GM19455 (cell line): Measurements from ENCODE around the gene PHTF2.
"Not testable (repeated sequence)": the region's sequence is repeated elsewhere in the genome, so short reads cannot be mapped to it uniquely, and the experiment has no call there.

Experiments used
- ATAC-seq: cut with Tn5 transposase; IDR thresholded peaks from one replicate; pipeline ENCODE4 v1.9.1; 2021; ENCODE audit not compliant: unreplicated experiment

Gene PHTF2

DNA sequence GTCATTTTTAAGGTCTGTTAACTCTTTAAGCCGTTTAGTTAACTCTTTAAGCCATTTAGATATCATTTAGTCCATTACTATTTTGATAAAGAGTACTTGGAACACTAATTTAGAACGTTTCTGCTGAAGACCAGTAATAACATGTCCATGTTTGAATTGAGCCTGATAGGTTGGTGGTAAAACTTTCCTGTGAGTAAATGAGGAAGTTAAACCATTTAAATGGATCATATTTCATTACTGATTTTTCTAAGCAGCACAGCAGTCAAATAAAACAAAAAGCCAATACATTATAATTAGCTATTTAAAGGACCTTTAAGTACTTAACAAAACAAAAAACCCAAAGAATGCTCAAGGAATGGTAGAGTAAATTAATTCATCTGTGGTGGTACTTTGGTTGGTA lies 29.4 kb downstream of the PHTF2 start:
- ATAC-seq: no peak

DNA sequence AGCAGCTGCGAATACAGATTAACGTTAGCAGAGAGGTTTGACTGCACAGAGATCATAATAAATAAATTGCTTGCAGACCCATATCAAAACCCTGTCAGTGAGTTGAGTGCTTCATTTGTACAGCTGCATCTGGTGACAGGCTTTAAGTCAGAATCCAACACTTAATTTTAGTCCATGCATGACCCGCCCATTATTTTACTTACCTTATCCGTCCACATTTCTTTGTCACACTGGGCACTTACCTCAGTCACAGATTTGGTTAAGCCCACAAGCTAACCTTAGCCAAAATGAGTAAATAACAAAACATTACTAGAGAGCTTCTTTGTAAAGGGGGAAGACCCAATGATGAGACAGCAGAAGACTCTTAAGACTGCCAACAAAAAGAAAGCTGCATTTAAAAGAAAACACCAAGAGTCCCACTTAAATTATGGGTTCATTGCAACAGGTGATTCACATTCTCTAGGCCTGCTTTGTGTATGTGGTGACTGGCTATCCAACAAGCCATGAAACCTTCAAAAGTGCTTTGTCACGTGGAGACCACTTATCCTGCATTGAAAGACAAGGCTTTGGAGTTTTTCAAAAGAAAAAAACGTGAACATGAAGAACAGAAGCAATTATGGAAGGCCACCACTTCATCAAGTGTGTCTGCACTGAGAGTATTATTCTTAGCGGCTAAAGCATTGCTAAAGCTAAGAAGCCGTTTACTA lies 32.2 kb downstream of the PHTF2 start:
- ATAC-seq: no peak

DNA sequence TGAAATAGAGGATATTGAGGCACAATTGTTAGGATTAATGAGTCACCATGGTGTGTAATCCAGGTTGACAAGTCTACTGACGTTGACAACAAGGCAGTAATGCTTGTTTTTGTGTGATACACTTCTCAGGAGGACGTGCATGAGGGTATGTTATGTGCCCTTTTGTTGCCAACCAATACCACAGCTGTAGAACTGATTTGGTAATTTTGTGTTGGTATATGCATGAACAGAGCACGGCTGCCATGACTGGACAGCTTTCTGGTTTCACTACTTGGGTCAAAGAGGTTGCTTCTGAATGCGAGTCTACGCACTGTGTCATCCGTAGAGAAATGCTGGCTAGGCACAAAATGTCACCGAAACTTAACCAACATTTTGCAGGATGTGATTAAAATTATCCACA lies 32.9 kb downstream of the PHTF2 start:
- no peak for ATAC-seq

DNA sequence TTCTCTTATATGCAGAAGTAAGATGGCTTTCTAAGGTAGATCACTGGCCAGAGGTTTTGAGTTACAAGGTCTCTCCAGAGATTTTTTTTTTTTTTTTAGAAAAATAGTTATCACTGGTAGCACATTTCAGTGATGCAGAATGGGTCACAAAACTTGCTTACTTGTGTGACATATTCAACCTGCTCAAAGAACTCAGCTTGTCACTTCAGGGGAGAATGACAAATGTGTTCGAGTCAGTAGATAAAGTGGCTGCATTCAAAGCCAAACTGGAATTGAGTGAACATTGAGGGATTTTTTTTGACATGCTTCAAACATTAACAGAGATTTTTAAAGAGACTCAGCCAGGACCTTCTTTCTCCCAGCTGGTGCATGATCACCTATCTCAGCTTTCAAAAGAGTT lies 33.4 kb downstream of the PHTF2 start:
- ATAC-seq: no peak

DNA sequence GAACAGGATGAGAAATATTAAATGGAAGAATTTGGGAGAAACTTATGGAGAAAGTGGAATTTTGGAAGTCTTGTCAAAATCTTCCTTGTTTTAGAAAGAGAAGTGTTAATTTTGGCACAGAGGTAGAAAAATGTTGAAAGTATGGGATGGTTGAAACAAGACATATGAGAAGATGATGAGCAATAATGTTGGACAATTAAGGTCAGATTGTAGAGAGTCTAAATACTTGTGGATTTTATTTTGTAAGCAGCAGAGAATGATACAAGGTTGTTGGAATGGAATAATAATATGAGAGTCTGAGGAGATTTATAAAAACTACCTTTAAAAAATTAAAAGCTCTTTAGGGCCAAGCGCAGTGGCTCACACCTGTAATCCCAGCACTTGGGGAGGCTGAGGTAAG lies 34.6 kb downstream of the PHTF2 start:
- no peak for ATAC-seq

DNA sequence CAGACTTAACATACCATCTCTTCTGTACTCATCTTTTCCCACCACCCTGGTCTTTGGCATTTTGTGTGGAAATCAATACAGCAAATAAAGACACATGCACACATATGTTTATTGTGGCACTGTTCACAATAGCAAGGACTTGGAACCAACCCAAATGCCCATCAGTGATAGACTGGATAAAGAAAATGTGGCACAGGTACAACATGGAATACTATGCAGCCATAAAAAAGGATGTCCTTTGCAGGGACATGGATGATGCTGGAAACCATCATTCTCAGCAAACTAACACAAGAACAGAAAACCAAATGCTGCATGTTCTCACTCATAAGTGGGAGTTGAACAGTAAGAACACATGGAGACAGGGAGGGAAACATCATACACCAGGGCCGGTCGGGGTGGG lies 37.9 kb downstream of the PHTF2 start:
- ATAC-seq: not testable (repeated sequence)

DNA sequence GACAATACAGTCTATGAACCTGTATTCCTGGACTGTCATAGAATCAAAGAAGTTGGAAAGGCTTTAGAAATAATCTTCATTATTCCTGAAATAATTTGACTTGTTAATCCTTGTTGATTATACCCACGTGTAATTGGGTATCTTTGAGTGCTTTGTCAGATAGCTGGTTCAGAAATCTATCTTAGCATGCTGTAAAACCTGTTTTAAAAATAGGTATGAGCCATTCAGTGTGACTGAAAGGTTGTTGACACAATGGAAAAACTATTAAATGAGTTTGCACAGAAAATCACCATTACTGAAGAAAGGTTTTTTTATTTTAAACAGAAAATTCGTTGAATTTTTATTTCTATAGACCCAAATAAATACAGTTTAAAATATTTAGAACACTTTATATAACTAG lies 38.7 kb downstream of the PHTF2 start:
- no peak for ATAC-seq

DNA sequence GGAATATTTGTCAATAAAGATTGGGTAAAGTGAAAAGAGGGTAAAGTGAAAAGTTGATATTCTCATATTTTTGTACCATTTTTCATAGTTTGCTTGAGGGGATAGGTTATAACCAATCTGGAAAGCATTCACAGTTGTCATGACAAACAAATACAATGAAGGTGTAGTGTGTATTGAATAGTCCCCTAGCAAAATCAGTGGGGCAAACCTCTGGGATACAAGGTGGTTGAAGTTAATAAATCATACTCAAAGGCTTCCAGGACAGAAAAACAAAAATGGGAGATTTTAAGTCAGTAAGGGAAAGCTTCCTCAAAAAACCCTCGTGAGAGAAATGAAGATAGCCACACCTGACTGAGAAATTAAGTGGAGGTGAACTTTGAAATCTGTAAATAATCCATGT lies 39.4 kb downstream of the PHTF2 start:
- no peak for ATAC-seq

DNA sequence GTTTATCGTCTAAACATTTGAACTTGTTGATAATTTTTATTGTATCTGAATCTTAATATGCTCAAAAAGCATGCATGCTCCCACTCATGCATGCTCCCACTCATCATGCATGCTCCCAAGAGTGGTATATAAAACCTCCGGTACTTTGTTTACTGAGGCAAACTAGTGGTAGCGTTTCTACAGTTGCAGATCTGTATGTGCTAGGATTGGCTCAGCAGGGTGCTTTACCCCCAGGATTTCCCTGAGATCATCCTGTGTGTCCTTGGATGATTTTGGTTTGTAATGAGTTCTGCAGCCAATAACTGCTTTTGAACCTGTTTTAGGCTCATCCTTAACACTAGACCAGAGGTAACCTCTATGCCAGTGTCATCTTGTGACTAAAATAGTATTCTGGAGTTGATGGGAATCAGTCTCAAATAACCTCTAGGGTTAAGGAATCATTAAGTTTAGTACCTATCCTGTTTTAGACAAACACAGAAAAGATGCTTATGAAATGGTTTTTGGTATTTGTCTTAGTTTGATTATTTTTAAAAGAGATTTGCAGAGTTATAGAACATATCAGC lies 40.4 kb downstream of the PHTF2 start:
- no peak for ATAC-seq

DNA sequence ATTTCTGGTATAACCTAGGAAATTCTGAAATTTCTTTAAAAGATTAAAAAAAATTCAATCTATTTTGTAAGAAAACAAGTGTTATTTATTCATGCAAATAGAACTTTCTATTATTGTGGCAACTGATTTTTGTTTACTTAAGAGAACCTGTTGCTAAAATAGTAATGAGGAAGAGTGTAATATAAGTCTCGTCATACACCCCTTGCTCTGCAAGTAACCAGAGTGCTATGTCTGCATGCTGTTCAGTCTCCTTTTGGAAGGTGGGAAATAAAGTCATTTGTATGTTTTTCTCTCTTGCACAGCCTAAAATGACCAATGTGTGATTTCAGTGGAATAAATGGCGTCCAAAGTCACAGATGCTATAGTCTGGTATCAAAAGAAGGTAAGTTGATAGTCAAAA lies 41.3 kb downstream of the PHTF2 start:
- no peak for ATAC-seq

DNA sequence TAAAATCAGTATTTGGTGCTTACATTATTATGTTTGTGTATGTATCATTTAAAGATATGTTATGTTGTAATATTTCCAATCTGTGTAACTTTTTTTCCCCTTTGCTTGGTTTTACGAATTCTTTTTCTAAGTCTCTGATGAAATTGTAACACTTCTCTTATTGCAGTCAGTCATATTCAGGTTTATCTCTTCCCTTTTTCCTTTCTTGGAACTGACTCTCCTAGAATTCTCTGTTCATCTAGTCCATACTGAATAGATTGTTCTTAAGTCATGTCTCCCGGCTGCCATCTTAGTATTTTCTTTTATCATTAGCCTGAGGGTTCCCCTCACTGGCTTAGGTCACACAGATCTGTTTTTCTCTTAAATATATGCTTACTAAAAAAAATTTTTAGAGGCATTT lies 44.6 kb downstream of the PHTF2 start:
- ATAC-seq: no peak

DNA sequence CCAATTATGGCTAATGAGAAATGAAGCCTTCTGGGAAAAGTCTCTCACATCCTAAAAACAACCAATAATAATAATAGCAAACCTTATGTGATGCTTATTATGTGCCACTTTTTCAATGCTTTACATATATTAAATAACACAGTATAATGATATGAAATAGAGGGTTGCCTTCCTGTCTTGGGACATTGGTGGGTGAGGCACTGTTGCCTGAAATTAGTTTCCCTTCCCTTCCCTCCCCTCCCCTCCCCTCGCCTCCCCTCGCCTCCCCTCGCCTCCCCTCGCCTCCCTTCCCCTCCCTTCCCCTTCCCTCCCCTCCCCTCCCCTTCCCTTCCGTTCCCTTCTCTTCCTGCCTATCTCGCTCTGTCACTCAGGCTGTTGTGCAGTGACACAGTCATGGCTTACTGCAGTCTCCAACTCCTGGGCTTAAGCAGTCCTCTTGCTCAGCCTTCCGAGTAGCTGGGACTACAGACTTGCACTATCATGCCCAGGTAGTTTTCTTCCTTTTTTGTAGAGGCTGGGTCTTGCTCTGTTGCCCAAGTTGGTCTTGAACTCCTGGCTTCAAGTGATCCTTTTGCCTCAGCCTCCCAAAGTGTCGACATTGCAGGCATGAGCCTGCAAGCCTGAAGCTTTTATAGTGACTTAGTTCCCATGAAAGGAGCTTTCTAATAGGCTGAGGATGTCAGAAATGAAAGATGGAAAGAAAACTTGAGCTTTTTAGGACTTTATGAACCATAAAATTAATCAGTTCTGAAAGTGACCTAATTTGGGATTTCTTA lies 47.9 kb downstream of the PHTF2 start:
- no peak for ATAC-seq

DNA sequence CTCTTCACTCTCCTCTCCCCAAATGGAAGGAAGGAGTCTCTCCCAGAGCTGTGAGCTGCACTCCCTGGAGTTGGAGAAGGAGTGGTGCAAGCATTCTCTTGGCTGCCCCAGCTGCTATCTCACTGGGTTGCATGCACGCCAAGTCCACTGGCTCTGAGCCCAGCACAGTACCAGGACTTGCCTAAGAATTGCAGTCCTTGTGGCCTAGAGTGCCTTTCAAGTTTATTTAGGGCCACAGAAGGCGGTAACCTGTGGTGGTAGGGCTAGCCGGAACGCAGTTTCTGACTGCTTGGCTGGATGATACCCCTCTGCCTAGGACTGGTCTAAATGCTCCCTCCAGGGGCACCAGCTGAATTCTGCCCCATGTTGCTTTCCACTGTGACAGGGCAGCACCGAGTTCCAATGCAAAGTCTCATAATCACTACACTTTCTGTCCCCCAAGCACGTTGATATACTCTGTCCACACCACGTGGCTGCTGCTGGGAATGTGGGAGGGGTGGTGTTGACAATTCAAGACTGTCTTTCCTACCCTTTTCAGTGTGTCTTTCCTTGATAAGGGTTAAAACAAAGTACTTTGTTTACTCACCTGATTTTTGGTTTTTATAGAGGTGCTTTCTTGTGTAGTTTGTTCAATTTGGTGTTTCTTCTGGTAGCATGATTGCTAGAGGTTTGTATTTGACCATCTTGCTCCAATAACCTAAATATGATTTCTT lies 57.0 kb downstream of the PHTF2 start:
- ATAC-seq: no peak

DNA sequence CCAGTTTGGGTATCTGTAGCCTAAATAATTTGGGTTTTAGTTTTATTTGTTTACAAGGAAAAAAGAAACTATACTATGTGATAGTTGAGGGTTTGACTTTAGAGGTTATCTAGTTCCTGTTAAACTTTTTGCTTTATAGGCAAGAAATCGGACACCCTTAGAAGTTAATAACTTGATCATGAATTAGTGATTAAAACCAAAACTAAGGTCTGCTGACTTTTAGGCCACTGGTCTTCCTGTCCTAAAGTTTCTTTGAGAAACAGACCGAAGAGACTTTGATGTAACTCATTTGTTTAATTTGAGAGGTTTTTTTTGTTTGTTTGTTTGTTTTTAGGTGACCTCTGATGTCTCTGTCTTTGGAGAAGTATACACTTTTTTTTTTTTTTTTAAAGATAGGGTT lies 59.7 kb downstream of the PHTF2 start:
- ATAC-seq: peak; percentile 44

DNA sequence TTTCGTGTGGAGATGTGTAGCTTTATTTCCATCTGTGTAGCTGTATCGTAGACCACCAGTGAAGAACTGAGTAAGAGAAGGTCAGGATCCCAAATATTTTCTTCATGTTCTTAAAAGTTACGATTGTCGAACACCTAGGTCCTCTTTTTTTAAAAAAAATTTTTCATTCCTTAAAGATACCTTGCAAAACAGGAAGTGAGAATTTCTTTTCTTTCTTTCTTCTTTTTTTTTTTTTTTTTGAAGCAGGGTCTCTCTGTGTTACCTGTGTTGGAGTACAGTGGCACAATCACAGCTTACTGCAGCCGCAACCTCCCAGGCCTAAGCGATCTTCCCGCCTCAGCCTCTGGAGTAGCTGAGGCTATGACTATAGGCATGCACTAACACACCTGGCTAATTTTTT lies 60.8 kb downstream of the PHTF2 start:
- no peak for ATAC-seq

DNA sequence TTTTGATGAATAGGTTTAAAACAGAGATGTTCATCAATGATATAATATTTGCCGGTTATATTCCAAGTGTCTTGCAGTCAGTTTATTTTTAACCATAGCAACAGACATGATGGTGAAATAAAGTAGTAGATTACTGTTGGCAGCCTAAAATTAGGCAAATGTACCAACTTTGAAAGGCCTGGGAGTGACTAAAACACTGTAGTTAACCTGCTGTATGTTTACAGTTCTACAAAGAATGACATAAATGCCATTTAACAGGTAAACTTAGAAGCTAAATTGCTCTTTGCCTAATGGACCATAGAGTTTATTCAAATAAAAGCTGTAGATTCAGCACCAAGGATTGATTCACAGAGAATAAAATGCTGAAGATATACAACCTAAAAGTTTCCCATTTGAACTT lies 64.1 kb downstream of the PHTF2 start:
- no peak for ATAC-seq

DNA sequence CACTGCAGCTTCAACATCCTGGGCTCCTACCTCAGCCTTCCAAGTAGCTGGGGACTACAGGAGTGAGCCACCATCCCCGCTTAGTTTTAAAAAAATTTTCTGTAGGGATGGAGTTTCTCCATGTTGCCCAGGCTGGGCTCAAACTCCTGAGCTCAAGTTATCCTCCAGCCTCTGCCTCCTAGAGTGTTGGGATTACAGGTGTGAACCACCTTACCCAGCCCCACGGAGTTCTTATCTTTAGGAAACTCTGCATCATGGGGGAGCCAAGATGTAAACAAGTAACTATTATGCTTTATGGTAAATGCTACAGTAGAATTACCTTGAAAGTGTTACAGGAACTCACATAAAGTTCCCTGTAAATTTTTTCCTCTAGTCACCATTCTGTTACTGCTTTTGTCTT lies 65.3 kb downstream of the PHTF2 start:
- ATAC-seq: no peak

DNA sequence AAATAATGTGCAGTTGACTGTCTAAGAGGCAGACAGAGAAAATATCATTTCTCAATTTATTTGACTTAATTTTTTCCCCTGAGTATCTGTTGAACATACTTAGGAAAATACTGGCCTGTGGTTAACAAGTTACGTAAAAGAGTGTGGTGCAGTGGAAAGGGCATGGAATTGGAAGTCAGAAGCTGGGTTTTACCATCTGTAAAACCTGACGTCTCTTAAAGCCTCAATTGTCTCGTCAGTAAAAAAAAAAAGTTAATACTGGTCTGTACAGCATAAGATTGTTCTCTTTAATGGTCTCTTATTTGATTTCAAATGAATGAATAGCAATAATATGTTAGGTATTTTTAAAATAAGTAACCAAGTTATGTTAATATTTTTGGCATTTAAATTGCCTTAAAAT lies 67.8 kb downstream of the PHTF2 start:
- no peak for ATAC-seq

DNA sequence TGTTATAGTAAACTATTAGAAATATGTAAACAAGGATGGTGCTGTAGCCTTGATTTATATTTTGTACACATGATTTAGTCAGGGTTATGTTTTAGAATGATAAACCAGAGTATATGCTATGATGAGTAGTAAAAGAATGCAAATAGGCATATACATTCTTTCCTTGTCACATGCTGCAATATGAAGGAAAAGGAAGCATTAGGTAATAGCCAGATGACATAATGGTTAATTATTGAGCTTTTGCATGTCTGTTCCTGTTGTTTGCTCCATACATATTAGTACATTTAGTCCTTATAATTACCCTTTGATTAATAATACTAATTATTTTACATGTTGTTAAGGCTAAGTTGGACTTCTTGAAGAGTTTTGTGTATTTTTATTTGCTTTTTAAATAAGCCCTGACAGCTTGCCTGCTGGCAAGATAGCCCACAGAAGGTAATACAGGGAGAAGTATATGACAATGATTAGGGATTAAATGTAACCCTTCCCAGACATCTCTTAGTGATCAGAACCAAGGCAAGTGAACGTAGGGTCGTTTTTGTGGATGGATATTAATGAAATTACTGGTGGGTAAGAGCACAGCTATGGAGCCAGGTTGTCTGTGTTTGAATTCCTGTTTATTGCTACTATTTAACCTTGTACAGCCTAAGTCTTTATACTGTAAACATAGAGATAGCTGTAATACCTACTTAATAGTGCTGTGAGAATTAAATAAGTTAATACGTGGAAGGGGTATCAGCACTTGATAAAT lies 68.4 kb downstream of the PHTF2 start:
- ATAC-seq: no peak

DNA sequence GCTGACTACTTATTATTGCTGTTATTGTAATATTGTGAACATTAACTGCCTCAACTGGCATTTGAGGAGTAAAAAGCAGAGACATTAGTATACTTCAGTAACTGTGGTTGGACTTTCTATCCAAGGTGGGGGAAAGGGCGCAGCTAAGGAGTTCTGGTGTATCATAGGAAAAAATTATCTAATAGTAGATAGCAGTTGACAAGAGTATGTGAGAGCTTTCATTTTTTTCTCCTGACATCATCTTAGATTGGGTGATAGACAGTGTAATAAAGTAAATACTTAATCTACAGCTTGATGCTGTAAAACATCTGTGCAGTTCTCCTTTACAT lies 68.9 kb downstream of the PHTF2 start:
- no peak for ATAC-seq

DNA sequence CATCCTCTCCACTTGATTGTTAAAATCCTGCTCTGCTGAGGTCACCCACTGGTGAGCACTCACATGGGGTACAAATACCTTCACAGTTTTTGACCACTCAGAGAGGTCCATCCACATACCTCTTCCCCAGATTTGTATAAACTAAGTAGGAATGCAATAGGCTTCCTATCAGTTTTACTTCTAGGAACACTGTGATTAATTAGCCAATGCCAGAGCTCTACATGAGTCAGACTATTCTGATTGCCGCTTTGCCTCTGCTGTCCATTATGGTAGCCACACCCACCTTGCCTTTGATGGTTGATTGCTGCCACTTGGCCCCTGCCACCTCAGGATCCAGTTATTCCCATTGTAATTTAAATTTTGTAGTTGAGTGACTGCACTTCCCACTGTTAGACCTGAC lies 73.7 kb downstream of the PHTF2 start:
- not testable (repeated sequence) for ATAC-seq
